GM12878 (cell line): ENCODE measurements around the gene IFITM1. TPM values are rescaled to one million over a fixed set of nuclear protein-coding genes. Genes with fewer than 3 reads are reported as not detected.
A peak's percentile ranks its signal among the peaks of the same experiment; 100 is the strongest.

Experiments
- polyA plus RNA-seq, 11 experiments: library from polyadenylated mRNA; depleted of rRNA in 4 of 11; unstranded in 6 of 11; stranded (reverse) in 5 of 11; fragments of >200 nt; fragmentation: Nextera tagmentation in 4 of 11; fragmentation: Illumina TruSeq in 1 of 11; extraction: Ambion mirVana in 4 of 11; extraction: Trizol in 1 of 11; gene quantifications; 1 replicate in 1 of 11; 2 replicates in 10 of 11; pipeline versions ENCODE4 v1.2.1 to v1.2.3, GENCODE V29; 2011 to 2016; ENCODE audit warnings: inconsistent platforms in 2 of 11, missing spikeins in 2 of 11, low read depth in 1 of 11
- total RNA-seq, 4 experiments: library from RNA; depleted of rRNA in 3 of 4; stranded (reverse); fragments of >200 nt in 3 of 4; fragmentation: Illumina TruSeq in 1 of 4; extraction: Trizol in 1 of 4; gene quantifications; 2 replicates each; pipeline versions ENCODE4 v1.2.1 to v1.2.3, GENCODE V29; 2013 to 2021
- TF ChIP-seq, protein P1 (sequence below): IDR thresholded peaks from 2 replicates; pipeline ENCODE4 v1.6.1; 2012; ENCODE audit warnings: mild to moderate bottlenecking, low read depth, low read length
- TF ChIP-seq, protein P2 (sequence below): IDR thresholded peaks from 2 replicates; pipeline ENCODE4 v1.6.1; 2012; ENCODE audit warnings: low read length, inconsistent platforms
- TF ChIP-seq, protein P3 (sequence below): fragments of 450-650 bp; formaldehyde crosslinking; IDR thresholded peaks from 2 replicates; pipeline ENCODE4 v1.4.0; 2022; ENCODE audit warnings: mild to moderate bottlenecking, moderate library complexity
- TF ChIP-seq, protein P4 (sequence below): fragments of 450-650 bp; IDR thresholded peaks from 2 replicates; pipeline ENCODE4 v1.6.1; 2017; ENCODE audit warnings: mild to moderate bottlenecking, moderate library complexity
- TF ChIP-seq, protein P5 (sequence below): fragments of 450-650 bp; IDR thresholded peaks from 2 replicates; pipeline ENCODE4 v1.6.1; 2016; ENCODE audit warnings: mild to moderate bottlenecking, moderate library complexity, borderline replicate concordance

Gene IFITM1
- total and polyA plus RNA-seq, 10 of the 15 experiments (the other 5 are each of a cell fraction or from before 2014, with no cell fraction given) = 396 to 2,788 (median 607) TPM

- TF ChIP-seq, protein P1, sequence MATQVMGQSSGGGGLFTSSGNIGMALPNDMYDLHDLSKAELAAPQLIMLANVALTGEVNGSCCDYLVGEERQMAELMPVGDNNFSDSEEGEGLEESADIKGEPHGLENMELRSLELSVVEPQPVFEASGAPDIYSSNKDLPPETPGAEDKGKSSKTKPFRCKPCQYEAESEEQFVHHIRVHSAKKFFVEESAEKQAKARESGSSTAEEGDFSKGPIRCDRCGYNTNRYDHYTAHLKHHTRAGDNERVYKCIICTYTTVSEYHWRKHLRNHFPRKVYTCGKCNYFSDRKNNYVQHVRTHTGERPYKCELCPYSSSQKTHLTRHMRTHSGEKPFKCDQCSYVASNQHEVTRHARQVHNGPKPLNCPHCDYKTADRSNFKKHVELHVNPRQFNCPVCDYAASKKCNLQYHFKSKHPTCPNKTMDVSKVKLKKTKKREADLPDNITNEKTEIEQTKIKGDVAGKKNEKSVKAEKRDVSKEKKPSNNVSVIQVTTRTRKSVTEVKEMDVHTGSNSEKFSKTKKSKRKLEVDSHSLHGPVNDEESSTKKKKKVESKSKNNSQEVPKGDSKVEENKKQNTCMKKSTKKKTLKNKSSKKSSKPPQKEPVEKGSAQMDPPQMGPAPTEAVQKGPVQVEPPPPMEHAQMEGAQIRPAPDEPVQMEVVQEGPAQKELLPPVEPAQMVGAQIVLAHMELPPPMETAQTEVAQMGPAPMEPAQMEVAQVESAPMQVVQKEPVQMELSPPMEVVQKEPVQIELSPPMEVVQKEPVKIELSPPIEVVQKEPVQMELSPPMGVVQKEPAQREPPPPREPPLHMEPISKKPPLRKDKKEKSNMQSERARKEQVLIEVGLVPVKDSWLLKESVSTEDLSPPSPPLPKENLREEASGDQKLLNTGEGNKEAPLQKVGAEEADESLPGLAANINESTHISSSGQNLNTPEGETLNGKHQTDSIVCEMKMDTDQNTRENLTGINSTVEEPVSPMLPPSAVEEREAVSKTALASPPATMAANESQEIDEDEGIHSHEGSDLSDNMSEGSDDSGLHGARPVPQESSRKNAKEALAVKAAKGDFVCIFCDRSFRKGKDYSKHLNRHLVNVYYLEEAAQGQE = no peak
- TF ChIP-seq, protein P2, sequence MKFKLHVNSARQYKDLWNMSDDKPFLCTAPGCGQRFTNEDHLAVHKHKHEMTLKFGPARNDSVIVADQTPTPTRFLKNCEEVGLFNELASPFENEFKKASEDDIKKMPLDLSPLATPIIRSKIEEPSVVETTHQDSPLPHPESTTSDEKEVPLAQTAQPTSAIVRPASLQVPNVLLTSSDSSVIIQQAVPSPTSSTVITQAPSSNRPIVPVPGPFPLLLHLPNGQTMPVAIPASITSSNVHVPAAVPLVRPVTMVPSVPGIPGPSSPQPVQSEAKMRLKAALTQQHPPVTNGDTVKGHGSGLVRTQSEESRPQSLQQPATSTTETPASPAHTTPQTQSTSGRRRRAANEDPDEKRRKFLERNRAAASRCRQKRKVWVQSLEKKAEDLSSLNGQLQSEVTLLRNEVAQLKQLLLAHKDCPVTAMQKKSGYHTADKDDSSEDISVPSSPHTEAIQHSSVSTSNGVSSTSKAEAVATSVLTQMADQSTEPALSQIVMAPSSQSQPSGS = no peak
- TF ChIP-seq, protein P3, sequence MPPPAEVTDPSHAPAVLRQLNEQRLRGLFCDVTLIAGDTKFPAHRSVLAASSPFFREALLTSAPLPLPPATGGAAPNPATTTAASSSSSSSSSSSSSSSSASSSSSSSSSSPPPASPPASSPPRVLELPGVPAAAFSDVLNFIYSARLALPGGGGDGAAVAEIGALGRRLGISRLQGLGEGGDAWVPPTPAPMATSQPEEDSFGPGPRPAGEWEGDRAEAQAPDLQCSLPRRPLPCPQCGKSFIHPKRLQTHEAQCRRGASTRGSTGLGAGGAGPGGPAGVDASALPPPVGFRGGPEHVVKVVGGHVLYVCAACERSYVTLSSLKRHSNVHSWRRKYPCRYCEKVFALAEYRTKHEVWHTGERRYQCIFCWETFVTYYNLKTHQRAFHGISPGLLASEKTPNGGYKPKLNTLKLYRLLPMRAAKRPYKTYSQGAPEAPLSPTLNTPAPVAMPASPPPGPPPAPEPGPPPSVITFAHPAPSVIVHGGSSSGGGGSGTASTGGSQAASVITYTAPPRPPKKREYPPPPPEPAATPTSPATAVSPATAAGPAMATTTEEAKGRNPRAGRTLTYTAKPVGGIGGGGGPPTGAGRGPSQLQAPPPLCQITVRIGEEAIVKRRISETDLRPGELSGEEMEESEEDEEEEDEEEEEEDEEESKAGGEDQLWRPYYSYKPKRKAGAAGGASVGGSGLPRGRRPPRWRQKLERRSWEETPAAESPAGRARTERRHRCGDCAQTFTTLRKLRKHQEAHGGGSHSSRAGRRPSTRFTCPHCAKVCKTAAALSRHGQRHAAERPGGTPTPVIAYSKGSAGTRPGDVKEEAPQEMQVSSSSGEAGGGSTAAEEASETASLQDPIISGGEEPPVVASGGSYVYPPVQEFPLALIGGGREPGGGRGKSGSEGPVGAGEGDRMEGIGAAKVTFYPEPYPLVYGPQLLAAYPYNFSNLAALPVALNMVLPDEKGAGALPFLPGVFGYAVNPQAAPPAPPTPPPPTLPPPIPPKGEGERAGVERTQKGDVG = no peak
- TF ChIP-seq, protein P4, sequence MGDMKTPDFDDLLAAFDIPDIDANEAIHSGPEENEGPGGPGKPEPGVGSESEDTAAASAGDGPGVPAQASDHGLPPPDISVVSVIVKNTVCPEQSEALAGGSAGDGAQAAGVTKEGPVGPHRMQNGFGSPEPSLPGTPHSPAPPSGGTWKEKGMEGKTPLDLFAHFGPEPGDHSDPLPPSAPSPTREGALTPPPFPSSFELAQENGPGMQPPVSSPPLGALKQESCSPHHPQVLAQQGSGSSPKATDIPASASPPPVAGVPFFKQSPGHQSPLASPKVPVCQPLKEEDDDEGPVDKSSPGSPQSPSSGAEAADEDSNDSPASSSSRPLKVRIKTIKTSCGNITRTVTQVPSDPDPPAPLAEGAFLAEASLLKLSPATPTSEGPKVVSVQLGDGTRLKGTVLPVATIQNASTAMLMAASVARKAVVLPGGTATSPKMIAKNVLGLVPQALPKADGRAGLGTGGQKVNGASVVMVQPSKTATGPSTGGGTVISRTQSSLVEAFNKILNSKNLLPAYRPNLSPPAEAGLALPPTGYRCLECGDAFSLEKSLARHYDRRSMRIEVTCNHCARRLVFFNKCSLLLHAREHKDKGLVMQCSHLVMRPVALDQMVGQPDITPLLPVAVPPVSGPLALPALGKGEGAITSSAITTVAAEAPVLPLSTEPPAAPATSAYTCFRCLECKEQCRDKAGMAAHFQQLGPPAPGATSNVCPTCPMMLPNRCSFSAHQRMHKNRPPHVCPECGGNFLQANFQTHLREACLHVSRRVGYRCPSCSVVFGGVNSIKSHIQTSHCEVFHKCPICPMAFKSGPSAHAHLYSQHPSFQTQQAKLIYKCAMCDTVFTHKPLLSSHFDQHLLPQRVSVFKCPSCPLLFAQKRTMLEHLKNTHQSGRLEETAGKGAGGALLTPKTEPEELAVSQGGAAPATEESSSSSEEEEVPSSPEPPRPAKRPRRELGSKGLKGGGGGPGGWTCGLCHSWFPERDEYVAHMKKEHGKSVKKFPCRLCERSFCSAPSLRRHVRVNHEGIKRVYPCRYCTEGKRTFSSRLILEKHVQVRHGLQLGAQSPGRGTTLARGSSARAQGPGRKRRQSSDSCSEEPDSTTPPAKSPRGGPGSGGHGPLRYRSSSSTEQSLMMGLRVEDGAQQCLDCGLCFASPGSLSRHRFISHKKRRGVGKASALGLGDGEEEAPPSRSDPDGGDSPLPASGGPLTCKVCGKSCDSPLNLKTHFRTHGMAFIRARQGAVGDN = peak; percentile 75; the same call in 1 of the 2 replicates
- TF ChIP-seq, protein P5, sequence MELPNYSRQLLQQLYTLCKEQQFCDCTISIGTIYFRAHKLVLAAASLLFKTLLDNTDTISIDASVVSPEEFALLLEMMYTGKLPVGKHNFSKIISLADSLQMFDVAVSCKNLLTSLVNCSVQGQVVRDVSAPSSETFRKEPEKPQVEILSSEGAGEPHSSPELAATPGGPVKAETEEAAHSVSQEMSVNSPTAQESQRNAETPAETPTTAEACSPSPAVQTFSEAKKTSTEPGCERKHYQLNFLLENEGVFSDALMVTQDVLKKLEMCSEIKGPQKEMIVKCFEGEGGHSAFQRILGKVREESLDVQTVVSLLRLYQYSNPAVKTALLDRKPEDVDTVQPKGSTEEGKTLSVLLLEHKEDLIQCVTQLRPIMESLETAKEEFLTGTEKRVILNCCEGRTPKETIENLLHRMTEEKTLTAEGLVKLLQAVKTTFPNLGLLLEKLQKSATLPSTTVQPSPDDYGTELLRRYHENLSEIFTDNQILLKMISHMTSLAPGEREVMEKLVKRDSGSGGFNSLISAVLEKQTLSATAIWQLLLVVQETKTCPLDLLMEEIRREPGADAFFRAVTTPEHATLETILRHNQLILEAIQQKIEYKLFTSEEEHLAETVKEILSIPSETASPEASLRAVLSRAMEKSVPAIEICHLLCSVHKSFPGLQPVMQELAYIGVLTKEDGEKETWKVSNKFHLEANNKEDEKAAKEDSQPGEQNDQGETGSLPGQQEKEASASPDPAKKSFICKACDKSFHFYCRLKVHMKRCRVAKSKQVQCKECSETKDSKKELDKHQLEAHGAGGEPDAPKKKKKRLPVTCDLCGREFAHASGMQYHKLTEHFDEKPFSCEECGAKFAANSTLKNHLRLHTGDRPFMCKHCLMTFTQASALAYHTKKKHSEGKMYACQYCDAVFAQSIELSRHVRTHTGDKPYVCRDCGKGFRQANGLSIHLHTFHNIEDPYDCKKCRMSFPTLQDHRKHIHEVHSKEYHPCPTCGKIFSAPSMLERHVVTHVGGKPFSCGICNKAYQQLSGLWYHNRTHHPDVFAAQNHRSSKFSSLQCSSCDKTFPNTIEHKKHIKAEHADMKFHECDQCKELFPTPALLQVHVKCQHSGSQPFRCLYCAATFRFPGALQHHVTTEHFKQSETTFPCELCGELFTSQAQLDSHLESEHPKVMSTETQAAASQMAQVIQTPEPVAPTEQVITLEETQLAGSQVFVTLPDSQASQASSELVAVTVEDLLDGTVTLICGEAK = 0 out of 2 replicates have a peak, but pooled peaks have one; percentile 15
Observed at GRCh38 chr11:288478-289397, 25.1 kb upstream of the IFITM1 start, which contains the start of gene PGGHG (continued).
